AG10803 (cell line): ENCODE measurements around the gene SH3RF3.

Source experiments
- DNase-seq: peaks from one replicate; pipeline ENCODE4 v3.0.0; 2010; ENCODE audit warnings: low read depth
- H3K4me3 ChIP-seq: 2 replicates; pipeline ENCODE4 v1.5.1; 2011; ENCODE audit warnings: mild to moderate bottlenecking, low read length, control low read depth
- CTCF ChIP-seq: conservative IDR thresholded peaks from 2 replicates; pipeline ENCODE4 v1.5.1; 2011; ENCODE audit warnings: mild to moderate bottlenecking, low read length, control low read depth, inconsistent platforms

SH3RF3 gene

GRCh38 chr2:109457366-109457765 is 328.4 kb downstream of the SH3RF3 start:
- TF ChIP-seq CTCF: no peak
- no peak overlapping the region for H3K4me3 ChIP-seq
- DNase-seq: no peak

DNA sequence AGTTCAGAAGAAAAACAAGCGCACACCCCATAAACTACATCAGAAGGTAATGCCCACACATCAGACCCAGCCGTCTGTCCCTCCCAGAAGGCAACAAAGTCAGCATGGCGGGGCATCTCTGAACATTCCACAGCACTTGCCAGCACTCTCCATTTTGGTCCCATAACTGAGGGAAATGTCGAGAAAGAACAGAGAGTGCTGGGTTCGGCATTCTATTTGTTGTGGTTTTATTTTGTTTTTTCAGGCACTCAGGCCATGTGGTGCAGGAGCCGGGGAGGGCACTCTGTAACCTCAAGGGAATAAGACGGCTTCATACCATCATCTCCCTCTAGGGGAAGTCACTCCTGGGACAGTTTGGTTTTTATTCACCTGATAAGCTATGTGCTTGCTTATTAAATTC is 328.8 kb downstream of the SH3RF3 start:
- DNase-seq: no peak
- no peak overlapping the region for H3K4me3 ChIP-seq
- TF ChIP-seq CTCF: no peak

- no peak overlapping the region for H3K4me3 ChIP-seq
- no peak for TF ChIP-seq CTCF
- no peak for DNase-seq
Observed at GRCh38 chr2:109458512-109458911, 329.5 kb downstream of the SH3RF3 start.

- DNase-seq: peak; percentile 38
- no peak for TF ChIP-seq CTCF
Observed at GRCh38 chr2:109459485-109459884, 330.5 kb downstream of the SH3RF3 start.

DNA sequence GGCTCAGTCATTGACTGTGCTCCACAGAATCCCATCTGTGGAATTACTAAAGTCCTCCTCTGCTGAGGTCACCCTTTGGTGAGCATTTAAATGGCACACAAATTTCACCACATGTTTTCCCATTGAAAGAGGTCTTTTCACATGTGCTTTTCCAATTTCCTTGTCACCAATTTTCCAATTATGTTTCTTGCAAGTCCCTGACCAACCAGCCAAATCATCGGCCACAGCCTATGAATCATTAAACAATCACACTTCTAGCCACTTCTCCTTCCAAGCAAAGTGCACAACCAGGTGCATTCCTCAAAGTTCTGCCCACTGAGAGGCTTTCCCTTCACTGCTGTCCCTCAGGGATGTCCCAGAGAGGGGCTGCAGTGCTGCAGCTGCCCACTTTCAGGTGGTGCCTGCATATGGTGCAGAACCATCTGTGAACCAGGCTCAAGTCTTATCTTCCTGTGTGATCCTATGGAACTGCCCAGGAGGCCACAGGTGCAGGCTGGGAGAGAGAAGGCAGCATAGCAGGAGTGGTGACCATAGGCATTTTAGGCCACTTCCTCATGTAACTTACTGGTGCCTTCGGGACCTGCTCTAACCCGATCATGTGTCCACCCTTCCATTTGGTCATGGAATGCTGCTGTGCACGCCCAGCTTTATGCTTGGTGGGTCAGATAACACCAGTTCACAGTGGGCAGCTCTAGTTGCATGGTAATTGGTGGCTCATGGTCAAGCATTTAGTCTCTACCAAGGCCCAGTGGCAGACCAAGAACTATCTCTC is 331.7 kb downstream of the SH3RF3 start:
- DNase-seq: no peak
- no peak overlapping the region for H3K4me3 ChIP-seq
- TF ChIP-seq CTCF: no peak

More at GRCh38 chr2:109459485-109459884, 330.5 kb downstream of the SH3RF3 start:
- no peak overlapping the region for H3K4me3 ChIP-seq

DNA sequence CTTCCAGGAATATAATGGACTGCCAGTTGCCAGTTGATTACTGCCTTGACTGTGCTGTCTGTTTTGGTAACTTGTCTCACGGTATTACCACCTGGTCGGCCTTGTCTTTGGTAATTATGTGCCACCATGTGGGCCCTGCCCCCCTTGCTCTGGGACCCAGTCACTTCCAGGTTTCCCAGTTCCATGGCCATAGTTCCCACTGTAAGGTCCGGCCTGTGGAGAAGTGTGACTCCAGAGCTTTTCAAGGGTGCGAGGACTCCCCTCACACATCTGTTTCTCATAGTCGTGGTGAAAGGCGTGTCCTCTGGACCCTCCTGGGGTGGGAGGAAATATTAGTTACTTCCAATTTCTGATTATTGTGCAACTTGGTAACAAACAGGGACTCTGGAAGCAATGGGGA is 334.2 kb downstream of the SH3RF3 start:
- no peak overlapping the region for H3K4me3 ChIP-seq
- no peak for TF ChIP-seq CTCF
- no peak for DNase-seq

GRCh38 chr2:109463891-109464290 is 334.9 kb downstream of the SH3RF3 start:
- no peak for TF ChIP-seq CTCF
- no peak overlapping the region for H3K4me3 ChIP-seq
- no peak for DNase-seq
